ENCODE results near the gene ABCG1. TPM values are rescaled to one million over a fixed set of nuclear protein-coding genes. Genes with fewer than 3 reads are reported as not detected.

The ABCG1 gene
- total RNA-seq, 1 donor from 2014 or later = 138 TPM

GRCh38 chr21:42186591-42186990 is 32.3 kb upstream of the ABCG1 start:
- H3K4me3 ChIP-seq (ENCODE audit: low read depth, low read length) = no peak overlapping the region
- H3K36me3 ChIP-seq (ENCODE audit: control insufficient read depth, insufficient read depth, low read length) = no peaks in the 10 kb centered on the region
- no peak for TF ChIP-seq CTCF (IDR thresholded peaks at IDR 0.05; ENCODE audit: insufficient read depth, low read length, severe bottlenecking)
- no peak for DNase-seq (ENCODE audit: low read depth)
- no peak for FAIRE-seq
- no peaks in the 10 kb centered on the region for H3K27me3 ChIP-seq (ENCODE audit: control insufficient read depth, insufficient read depth, low read length)

DNA sequence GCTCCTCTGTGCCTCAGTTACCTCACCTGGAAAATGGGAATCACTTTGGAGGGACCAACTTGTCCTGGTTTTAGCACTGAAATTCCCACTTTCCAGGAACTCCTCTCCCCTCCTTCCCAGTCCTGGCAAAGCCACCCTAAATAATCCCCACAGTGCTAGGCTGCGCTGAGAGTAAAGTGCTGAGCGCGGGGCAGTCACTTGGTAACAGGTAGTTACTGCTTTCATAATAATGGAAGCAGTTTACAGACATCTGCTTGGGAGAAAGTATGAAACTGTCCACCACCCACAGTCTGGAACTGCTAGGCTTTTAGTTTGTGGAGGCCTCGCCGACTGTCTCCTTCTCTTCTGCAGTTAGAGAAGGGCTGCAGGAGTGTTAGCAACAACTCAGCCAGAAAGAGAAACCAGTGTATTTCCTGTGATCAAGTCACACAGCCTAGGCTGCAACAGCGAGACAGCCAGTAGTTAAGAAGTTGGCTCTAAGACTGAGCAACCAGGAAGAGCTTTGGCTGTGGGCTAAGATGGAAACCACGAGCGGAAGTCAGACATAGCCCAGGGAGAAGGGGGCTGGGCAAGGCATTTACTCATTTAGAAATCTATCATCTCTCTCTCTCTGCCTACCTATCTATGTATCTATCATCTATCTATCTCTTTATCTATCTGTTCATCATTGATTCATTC is 30.8 kb upstream of the ABCG1 start:
- Histone ChIP-seq H3K36me3 (ENCODE audit: control insufficient read depth, insufficient read depth, low read length) (no peaks in the 10 kb centered on the region), H3K4me3 (ENCODE audit: low read depth, low read length) (no peak overlapping the region), H3K27me3 (ENCODE audit: control insufficient read depth, insufficient read depth, low read length) (no peaks in the 10 kb centered on the region)
- no peak for TF ChIP-seq CTCF (IDR thresholded peaks at IDR 0.05; ENCODE audit: insufficient read depth, low read length, severe bottlenecking)
- FAIRE-seq (no peak), DNase-seq (ENCODE audit: low read depth) (no peak)

DNA sequence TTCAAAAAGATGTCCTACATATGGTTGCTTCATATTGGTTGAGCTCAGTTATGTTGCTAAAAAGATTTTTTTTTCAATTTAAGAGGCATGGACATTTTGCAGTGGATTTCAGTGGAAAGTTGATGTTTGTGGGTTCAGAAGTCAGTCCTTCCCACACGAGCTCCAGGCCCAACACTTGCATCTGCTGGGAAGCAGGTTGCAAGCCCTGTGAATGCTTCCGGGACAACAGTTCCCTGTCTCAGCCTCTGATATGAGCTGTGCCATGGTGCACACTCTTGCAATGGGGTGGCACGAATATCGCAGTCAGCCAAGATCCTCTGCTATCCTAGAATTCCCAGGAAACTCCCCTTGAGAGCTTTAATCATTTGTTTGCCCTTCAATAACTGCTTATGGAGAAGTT is 30.3 kb upstream of the ABCG1 start:
- no peak for DNase-seq (ENCODE audit: low read depth)
- no peak for TF ChIP-seq CTCF (IDR thresholded peaks at IDR 0.05; ENCODE audit: insufficient read depth, low read length, severe bottlenecking)
- no peaks in the 10 kb centered on the region for H3K36me3 ChIP-seq (ENCODE audit: control insufficient read depth, insufficient read depth, low read length)
- FAIRE-seq = no peak
- no peaks in the 10 kb centered on the region for H3K27me3 ChIP-seq (ENCODE audit: control insufficient read depth, insufficient read depth, low read length)
- H3K4me3 ChIP-seq (ENCODE audit: low read depth, low read length) = no peak overlapping the region

DNA sequence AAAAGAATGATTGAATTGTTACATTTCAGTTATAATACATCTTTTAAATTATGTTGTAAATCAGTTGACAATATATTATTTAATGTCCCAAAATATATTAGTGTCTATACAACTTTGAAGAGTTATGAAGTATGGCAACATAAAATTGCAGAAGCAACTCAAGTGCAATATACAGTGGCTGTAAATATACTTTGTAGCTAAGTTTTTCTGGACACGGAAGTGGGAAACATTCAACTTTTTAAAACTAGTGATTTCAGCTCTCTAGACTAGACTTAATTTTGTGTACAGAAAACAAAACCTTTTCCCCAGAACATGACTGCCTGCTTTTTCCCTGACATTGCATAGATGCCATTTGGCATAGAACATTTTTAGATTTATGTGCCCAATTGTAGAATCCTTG is 29.5 kb upstream of the ABCG1 start:
- FAIRE-seq (no peak), DNase-seq (ENCODE audit: low read depth) (no peak)
- Histone ChIP-seq H3K36me3 (ENCODE audit: control insufficient read depth, insufficient read depth, low read length) (no peaks in the 10 kb centered on the region), H3K27me3 (ENCODE audit: control insufficient read depth, insufficient read depth, low read length) (no peaks in the 10 kb centered on the region), H3K4me3 (ENCODE audit: low read depth, low read length) (no peak overlapping the region)
- TF ChIP-seq CTCF (IDR thresholded peaks at IDR 0.05; ENCODE audit: insufficient read depth, low read length, severe bottlenecking) = no peak

GRCh38 chr21:42189860-42190485 is 29.0 kb upstream of the ABCG1 start:
- no peaks in the 10 kb centered on the region for H3K36me3 ChIP-seq (ENCODE audit: control insufficient read depth, insufficient read depth, low read length)
- TF ChIP-seq CTCF (IDR thresholded peaks at IDR 0.05; ENCODE audit: insufficient read depth, low read length, severe bottlenecking) = no peak
- H3K27me3 ChIP-seq (ENCODE audit: control insufficient read depth, insufficient read depth, low read length) = no peaks in the 10 kb centered on the region
- FAIRE-seq = no peak
- no peak for DNase-seq (ENCODE audit: low read depth)
- H3K4me3 ChIP-seq (ENCODE audit: low read depth, low read length) = no peak overlapping the region

- no peaks in the 10 kb centered on the region for H3K36me3 ChIP-seq (ENCODE audit: control insufficient read depth, insufficient read depth, low read length)
- H3K27me3 ChIP-seq (ENCODE audit: control insufficient read depth, insufficient read depth, low read length) = no peaks in the 10 kb centered on the region
- no peak for FAIRE-seq
- H3K4me3 ChIP-seq (ENCODE audit: low read depth, low read length) = no peak overlapping the region
- no peak for TF ChIP-seq CTCF (IDR thresholded peaks at IDR 0.05; ENCODE audit: insufficient read depth, low read length, severe bottlenecking)
- no peak for DNase-seq (ENCODE audit: low read depth)
Observed at GRCh38 chr21:42190486-42190863, 28.5 kb upstream of the ABCG1 start.
